Measurements from ENCODE around the gene ENOX1.

The ENOX1 gene

GRCh38 chr13:43652760-43653159, 134.0 kb downstream of the ENOX1 start:
- Mint-ChIP-seq H3K4me3 (no peak overlapping the region), H3K27me3 (no peaks in the 10 kb centered on the region), H3K4me1 (no peaks in the 10 kb centered on the region), H3K27ac (no peak overlapping the region), H3K9me3 (no peaks in the 10 kb centered on the region), H3K36me3 (no peaks in the 10 kb centered on the region)
- no peak for ATAC-seq

GRCh38 chr13:43650882-43651281, 135.9 kb downstream of the ENOX1 start:
- Mint-ChIP-seq H3K27ac (no peak overlapping the region), H3K4me3 (no peak overlapping the region), H3K4me1 (no peaks in the 10 kb centered on the region), H3K27me3 (no peaks in the 10 kb centered on the region), H3K9me3 (no peaks in the 10 kb centered on the region), H3K36me3 (no peaks in the 10 kb centered on the region)
- no peak for ATAC-seq

- H3K9me3 Mint-ChIP-seq = no peaks in the 10 kb centered on the region
- H3K4me3 Mint-ChIP-seq = no peak overlapping the region
- no peaks in the 10 kb centered on the region for H3K4me1 Mint-ChIP-seq
- no peaks in the 10 kb centered on the region for H3K36me3 Mint-ChIP-seq
- no peaks in the 10 kb centered on the region for H3K27me3 Mint-ChIP-seq
- no peak for ATAC-seq
- H3K27ac Mint-ChIP-seq = no peak overlapping the region
These were observed 138.0 kb downstream of the ENOX1 start for GRCh38 chr13:43648733-43649132.

- no peak for ATAC-seq
- Mint-ChIP-seq H3K36me3 (no peaks in the 10 kb centered on the region), H3K9me3 (no peaks in the 10 kb centered on the region), H3K4me1 (no peaks in the 10 kb centered on the region), H3K4me3 (no peak overlapping the region), H3K27me3 (no peaks in the 10 kb centered on the region), H3K27ac (no peak overlapping the region)
These were observed 139.3 kb downstream of the ENOX1 start for GRCh38 chr13:43647471-43647870.

- no peaks in the 10 kb centered on the region for H3K4me1 Mint-ChIP-seq
- no peaks in the 10 kb centered on the region for H3K36me3 Mint-ChIP-seq
- ATAC-seq = no peak
- H3K27ac Mint-ChIP-seq = no peak overlapping the region
- H3K27me3 Mint-ChIP-seq = no peaks in the 10 kb centered on the region
- H3K9me3 Mint-ChIP-seq = no peaks in the 10 kb centered on the region
- no peak overlapping the region for H3K4me3 Mint-ChIP-seq
These were observed 146.3 kb downstream of the ENOX1 start for GRCh38 chr13:43640476-43640875.

GRCh38 chr13:43631106-43631505, 155.7 kb downstream of the ENOX1 start:
- H3K4me1 Mint-ChIP-seq = no peaks in the 10 kb centered on the region
- no peak overlapping the region for H3K27ac Mint-ChIP-seq
- no peak for ATAC-seq
- H3K36me3 Mint-ChIP-seq = no peaks in the 10 kb centered on the region
- H3K9me3 Mint-ChIP-seq = no peaks in the 10 kb centered on the region
- H3K27me3 Mint-ChIP-seq = peaks cover 11% of the 10 kb centered on the region
- H3K4me3 Mint-ChIP-seq = no peak overlapping the region

GRCh38 chr13:43629691-43630480, 156.9 kb downstream of the ENOX1 start:
- no peak overlapping the region for H3K4me3 Mint-ChIP-seq
- H3K27ac Mint-ChIP-seq = no peak overlapping the region
- no peaks in the 10 kb centered on the region for H3K4me1 Mint-ChIP-seq
- ATAC-seq = no peak
- no peaks in the 10 kb centered on the region for H3K9me3 Mint-ChIP-seq
- H3K27me3 Mint-ChIP-seq = peaks cover 10% of the 10 kb centered on the region
- H3K36me3 Mint-ChIP-seq = no peaks in the 10 kb centered on the region

DNA sequence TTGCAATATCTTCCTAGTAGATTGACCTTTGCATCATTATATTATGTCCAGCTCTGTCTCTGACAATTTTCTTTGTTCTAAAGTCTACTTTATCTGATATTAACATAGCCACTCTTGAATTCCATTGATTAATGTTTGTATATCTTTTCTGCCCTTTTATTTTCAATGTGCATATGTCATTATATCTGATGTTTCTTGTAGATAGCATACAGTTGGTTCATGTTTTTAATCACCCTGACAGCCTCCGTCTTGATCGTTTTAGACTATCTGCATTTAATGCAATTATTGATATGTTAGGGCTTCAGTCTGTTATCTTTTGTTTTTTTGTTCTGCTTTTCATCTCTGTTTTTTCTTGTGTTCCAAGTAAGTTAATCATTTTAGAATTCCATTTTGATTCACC, 159.8 kb downstream of the ENOX1 start:
- ATAC-seq = no peak
- H3K27me3 Mint-ChIP-seq = no peaks in the 10 kb centered on the region
- no peak overlapping the region for H3K27ac Mint-ChIP-seq
- no peaks in the 10 kb centered on the region for H3K4me1 Mint-ChIP-seq
- no peaks in the 10 kb centered on the region for H3K36me3 Mint-ChIP-seq
- H3K9me3 Mint-ChIP-seq = peaks cover 5% of the 10 kb centered on the region
- H3K4me3 Mint-ChIP-seq = no peak overlapping the region

DNA sequence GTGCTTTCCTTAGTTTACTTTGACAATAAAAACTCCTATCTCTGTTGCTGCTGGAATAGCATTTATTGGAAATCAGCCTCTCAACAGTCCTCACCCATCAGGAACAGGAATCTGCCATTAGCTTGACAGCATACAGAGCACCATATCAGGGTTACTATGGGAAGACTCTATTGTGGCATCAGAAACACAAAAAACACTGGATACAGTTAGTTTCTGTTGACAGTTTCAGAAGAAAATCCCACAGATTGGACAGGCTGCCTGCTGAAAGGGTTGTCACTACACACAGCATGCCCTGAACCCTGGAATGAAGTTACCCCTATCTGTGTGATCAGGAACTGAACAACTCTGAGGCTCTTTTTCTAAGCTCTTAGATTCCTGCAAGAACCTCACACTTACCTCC, 172.7 kb downstream of the ENOX1 start:
- H3K27ac Mint-ChIP-seq = no peak overlapping the region
- no peaks in the 10 kb centered on the region for H3K27me3 Mint-ChIP-seq
- H3K9me3 Mint-ChIP-seq = peaks cover 3% of the 10 kb centered on the region
- ATAC-seq = no peak
- no peaks in the 10 kb centered on the region for H3K36me3 Mint-ChIP-seq
- H3K4me1 Mint-ChIP-seq = no peaks in the 10 kb centered on the region
- no peak overlapping the region for H3K4me3 Mint-ChIP-seq

DNA sequence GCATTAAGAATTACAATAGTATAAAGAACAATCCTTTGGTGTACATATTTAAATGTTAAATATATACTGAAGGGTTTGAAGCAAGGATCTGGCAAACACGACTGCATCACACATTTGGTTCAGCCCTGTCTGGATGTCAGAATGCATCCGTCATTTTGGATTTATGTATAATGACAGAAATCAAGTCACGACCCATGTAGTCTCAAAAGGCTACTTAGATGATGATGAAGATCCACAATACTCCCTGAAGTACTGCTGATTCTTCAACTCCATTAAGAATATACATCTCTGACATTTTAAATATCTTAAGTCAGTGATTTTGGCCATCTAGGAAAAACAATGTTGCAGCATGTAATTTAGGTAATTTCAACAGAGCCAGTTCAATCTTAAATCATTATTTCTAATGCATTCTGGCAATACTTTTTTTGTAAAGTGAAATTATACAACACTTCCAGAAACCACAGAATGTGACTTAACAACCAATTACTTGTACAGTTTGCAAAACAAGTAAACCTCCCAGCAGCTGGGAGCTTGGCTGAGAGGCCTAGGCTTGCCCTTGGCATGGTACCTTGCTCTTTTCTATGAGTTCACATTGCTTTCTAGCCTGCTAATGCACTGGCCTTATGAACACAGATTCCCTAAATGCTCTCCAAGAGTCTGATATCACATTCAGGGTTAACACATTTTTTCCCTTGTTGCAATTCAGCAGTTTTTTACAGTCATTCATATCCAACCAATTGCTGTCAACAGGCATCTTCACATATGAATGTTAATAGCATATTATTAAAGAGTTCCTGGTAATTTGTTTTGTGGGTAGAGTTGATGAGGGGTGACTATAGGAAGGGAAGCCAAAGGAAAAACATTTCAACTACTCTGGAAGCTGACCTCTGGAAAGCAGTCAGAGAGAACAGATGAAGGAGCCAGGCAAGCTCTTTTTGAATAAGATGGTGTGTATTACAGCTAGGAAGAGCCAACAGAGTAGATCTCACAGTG, 175.2 kb downstream of the ENOX1 start:
- Mint-ChIP-seq H3K36me3 (no peaks in the 10 kb centered on the region), H3K4me1 (no peaks in the 10 kb centered on the region), H3K4me3 (no peak overlapping the region), H3K27ac (no peak overlapping the region), H3K9me3 (no peaks in the 10 kb centered on the region), H3K27me3 (no peaks in the 10 kb centered on the region)
- no peak for ATAC-seq

DNA sequence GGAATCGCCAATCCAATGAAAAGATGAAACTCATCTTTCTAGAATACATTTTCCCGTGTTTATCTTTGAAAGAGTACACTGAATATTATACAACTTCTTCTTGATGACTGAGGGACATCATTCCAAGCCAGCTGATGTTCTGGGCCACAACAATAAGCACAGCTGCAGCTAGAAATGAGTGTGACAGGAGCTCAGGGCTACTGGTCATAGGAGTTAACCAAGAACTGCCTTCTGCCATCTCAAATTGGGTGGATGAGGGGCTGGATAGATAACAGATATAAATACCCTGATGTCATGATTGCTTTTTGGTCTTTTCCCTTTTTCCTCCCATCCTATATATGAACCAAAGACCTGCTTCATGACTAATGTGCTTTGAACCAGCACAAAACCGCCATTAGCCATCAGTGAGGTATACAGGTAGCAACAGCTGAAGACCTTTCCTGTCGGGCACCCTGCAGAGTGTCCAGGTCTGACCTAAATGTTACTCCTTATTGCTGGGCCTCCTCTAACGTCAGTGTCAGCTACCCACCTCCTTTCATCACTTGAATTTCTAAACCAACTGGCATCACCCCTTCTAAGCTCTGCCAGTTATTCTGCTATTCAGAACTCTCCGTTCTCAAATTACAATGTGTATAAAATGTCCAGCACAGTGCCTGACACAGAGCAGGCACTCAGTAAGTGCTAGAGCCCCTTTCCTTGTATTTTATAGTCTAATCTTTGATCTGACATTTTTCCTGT, 178.2 kb downstream of the ENOX1 start:
- no peak overlapping the region for H3K27ac Mint-ChIP-seq
- peak; percentile 50 for ATAC-seq
- H3K27me3 Mint-ChIP-seq = no peaks in the 10 kb centered on the region
- no peak overlapping the region for H3K4me3 Mint-ChIP-seq
- H3K9me3 Mint-ChIP-seq = peaks cover 2% of the 10 kb centered on the region
- H3K36me3 Mint-ChIP-seq = no peaks in the 10 kb centered on the region
- no peaks in the 10 kb centered on the region for H3K4me1 Mint-ChIP-seq

DNA sequence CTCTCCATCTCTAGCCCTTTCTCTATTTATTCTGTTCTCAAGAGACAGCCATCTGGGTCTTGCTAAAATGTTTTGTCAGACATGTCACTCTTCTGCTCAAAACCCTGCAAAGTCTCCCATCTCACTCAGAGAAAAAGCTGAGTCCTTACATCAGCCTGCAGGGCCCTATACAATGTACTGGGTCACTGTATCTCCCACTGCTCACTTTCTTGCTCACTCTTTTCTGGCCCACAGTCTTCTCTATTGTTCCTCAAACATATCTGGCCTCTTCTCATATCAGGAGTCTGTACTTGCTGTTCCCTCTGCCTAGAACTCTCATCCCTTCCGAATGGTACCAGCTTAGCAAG, 189.2 kb downstream of the ENOX1 start:
- Mint-ChIP-seq H3K9me3 (no peaks in the 10 kb centered on the region), H3K36me3 (no peaks in the 10 kb centered on the region), H3K27ac (no peak overlapping the region), H3K4me1 (no peaks in the 10 kb centered on the region), H3K4me3 (no peak overlapping the region), H3K27me3 (no peaks in the 10 kb centered on the region)
- ATAC-seq = peak; percentile 28

- no peaks in the 10 kb centered on the region for H3K27me3 Mint-ChIP-seq
- H3K9me3 Mint-ChIP-seq = no peaks in the 10 kb centered on the region
- H3K4me3 Mint-ChIP-seq = no peak overlapping the region
- no peak for ATAC-seq
- no peaks in the 10 kb centered on the region for H3K36me3 Mint-ChIP-seq
- no peaks in the 10 kb centered on the region for H3K4me1 Mint-ChIP-seq
- H3K27ac Mint-ChIP-seq = no peak overlapping the region
These were observed 189.7 kb downstream of the ENOX1 start for GRCh38 chr13:43596924-43597598.

DNA sequence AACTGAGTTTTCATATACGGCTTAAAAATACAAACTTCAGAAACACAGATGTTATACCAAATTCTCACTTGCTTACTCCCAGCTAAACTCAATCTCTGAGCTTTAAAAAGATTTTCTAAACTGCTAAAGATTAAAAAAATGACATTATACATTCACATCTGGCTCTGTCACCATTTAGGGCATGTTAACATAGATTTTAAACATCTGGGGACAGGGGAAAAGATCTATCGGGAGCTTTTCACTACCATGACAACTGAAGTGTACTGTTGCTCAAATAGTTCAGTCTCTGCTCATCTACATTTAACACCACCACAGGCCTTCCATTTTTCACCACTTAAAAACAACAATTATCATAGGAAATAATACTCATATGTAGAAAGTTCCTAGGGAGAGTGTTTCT, 190.8 kb downstream of the ENOX1 start:
- Mint-ChIP-seq H3K27ac (no peak overlapping the region), H3K4me1 (no peaks in the 10 kb centered on the region), H3K9me3 (no peaks in the 10 kb centered on the region), H3K4me3 (no peak overlapping the region), H3K36me3 (no peaks in the 10 kb centered on the region), H3K27me3 (no peaks in the 10 kb centered on the region)
- ATAC-seq = no peak

DNA sequence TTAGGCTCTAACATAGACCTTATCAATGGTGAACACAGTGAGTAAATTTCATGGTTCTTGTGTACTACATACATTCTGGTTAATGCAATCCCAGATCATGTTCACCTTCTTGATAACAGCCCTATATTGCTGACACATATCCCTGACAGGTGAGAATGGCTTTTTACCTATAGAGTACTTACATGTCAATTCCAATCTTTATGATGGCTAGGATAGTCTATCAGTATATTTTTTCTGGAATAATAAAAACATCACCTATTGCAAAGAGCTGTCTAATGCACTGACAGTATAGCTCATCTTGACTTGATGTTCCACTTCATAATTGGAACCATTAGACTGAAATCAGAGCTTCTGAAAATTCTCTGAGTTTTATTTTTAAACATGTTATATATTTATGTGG, 199.4 kb downstream of the ENOX1 start:
- no peaks in the 10 kb centered on the region for H3K4me1 Mint-ChIP-seq
- H3K9me3 Mint-ChIP-seq = no peaks in the 10 kb centered on the region
- ATAC-seq = no peak
- H3K27ac Mint-ChIP-seq = no peak overlapping the region
- no peaks in the 10 kb centered on the region for H3K27me3 Mint-ChIP-seq
- H3K36me3 Mint-ChIP-seq = no peaks in the 10 kb centered on the region
- no peak overlapping the region for H3K4me3 Mint-ChIP-seq
